ENCODE measurements around the gene MCRS1. TPM values are rescaled to one million over a fixed set of nuclear protein-coding genes. Genes with fewer than 3 reads are reported as not detected.

The MCRS1 gene
- total RNA-seq, 1 donor from 2014 or later, result 61.8 TPM

DNA sequence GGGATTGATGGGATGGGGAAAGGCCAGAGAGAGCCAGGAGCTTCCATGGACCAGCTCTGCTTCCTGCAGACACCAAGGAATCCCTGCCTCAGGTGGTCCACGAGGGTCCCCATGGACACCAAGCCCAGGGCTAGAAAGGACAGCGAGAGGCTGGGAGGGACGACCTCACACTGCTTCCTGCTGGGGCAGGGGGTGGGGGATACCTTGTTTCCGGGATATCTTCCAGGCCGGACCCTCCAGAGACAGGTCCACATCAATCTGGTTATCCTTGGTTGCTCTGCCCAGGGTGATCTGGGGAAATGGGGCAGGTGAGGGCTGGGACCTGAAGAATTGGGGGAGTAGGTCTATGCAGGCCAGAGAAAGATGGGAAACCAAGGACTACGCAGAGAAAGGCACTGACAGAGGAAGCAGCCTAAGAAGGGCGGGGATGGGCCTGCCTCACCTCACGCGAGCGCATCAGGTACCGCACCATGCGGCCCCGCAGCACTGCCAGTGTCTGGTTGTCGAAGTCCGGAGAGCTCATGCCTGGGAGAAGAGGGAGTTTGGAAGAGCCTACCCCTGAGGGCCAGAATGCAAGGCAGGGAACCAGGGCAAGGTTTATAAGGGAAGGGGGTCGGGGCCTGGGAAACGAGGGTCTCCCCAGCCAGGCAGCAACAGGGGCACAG, 8.8 kb downstream of the MCRS1 start:
- no peak overlapping the region for H3K4me3 Mint-ChIP-seq
- TF ChIP-seq, protein P1, sequence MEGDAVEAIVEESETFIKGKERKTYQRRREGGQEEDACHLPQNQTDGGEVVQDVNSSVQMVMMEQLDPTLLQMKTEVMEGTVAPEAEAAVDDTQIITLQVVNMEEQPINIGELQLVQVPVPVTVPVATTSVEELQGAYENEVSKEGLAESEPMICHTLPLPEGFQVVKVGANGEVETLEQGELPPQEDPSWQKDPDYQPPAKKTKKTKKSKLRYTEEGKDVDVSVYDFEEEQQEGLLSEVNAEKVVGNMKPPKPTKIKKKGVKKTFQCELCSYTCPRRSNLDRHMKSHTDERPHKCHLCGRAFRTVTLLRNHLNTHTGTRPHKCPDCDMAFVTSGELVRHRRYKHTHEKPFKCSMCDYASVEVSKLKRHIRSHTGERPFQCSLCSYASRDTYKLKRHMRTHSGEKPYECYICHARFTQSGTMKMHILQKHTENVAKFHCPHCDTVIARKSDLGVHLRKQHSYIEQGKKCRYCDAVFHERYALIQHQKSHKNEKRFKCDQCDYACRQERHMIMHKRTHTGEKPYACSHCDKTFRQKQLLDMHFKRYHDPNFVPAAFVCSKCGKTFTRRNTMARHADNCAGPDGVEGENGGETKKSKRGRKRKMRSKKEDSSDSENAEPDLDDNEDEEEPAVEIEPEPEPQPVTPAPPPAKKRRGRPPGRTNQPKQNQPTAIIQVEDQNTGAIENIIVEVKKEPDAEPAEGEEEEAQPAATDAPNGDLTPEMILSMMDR (conservative IDR thresholded peaks at IDR 0.05), result no peak
- no peaks in the 10 kb centered on the region for H3K27me3 Mint-ChIP-seq
- no peaks in the 10 kb centered on the region for H3K4me1 Mint-ChIP-seq (ENCODE audit: unreplicated experiment)
- DNase-seq (ENCODE audit: extremely low spot score, unreplicated experiment), result no peak
- peaks cover 3% of the 10 kb centered on the region for H3K36me3 Mint-ChIP-seq
- H3K27ac Mint-ChIP-seq, result no peak overlapping the region
- H3K9me3 Mint-ChIP-seq, result no peaks in the 10 kb centered on the region

DNA sequence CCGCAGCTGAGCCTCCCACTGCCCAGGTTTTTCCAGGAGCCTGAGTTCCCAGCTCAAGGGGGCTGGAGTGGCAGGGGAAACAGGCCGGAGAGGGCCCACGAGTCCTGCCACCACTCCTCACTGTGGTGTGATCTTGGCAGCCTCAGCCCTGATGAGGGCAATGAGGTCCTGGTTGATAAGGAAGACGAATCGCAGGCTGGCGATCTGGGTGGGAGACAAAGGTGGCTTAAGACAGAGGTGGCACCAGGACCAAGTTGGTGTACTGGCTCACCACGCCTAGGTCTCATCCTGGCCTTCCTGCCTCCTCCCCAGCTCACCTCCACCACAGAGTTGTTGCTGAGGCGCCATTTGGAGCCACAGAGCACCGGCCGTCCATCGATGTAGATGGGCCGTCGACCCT, 9.4 kb downstream of the MCRS1 start:
- no peak for DNase-seq (ENCODE audit: extremely low spot score, unreplicated experiment)
- TF ChIP-seq, protein P1 (conservative IDR thresholded peaks at IDR 0.05), result no peak
- H3K4me3 Mint-ChIP-seq, result no peak overlapping the region
- H3K27me3 Mint-ChIP-seq, result peaks cover 1% of the 10 kb centered on the region
- peaks cover 3% of the 10 kb centered on the region for H3K4me1 Mint-ChIP-seq (ENCODE audit: unreplicated experiment)
- H3K27ac Mint-ChIP-seq, result no peak overlapping the region
- H3K9me3 Mint-ChIP-seq, result no peaks in the 10 kb centered on the region
- peaks cover 3% of the 10 kb centered on the region for H3K36me3 Mint-ChIP-seq

DNA sequence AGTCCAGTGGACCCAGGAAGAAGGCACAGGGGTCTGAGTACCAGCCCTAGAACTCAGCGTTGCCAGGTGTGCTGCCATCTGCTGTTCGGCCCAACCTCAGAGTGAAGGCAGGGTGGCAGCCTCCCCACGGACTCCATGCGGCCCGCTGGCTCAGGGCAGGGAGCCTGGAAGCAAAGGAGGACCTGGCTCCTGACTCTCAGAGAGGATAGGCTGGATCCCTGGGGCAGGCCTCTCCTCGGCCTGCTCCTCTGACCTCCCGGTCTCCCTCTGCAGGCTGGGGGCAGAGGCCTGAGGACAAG, 10.1 kb downstream of the MCRS1 start:
- Mint-ChIP-seq H3K27ac (no peak overlapping the region), H3K9me3 (no peaks in the 10 kb centered on the region), H3K4me3 (no peak overlapping the region), H3K27me3 (peaks cover 5% of the 10 kb centered on the region), H3K4me1 (ENCODE audit: unreplicated experiment) (peaks cover 6% of the 10 kb centered on the region), H3K36me3 (peaks cover 3% of the 10 kb centered on the region)
- DNase-seq (ENCODE audit: extremely low spot score, unreplicated experiment), result no peak
- TF ChIP-seq, protein P1 (conservative IDR thresholded peaks at IDR 0.05), result no peak

DNA sequence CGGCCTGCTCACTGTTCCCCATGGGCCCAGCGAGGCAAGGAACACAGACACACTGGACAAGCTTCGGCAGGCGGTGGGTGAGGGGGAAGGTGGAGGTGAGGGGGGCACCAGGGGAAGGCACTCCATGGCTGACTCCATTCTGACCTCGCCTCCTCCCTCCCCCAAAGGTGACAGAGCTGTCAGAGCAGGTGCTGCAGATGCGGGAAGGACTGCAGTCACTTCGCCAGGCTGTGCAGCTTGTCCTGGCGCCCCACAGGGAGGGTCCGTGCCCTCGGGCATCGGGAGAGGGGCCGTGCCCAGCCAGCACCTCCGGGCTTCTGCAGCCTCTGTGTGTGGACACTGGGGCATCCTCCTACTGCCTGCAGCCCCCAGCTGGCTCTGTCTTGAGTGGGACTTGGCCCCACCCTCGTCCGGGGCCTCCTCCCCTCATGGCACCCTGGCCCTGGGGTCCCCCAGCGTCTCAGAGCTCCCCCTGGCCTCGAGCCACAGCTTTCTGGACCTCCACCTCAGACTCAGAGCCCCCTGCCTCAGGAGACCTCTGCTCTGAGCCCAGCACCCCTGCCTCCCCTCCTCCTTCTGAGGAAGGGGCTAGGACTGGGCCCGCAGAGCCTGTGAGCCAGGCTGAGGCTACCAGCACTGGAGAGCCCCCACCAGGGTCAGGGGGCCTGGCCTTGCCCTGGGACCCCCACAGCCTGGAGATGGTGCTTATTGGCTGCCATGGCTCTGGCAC, 10.6 kb downstream of the MCRS1 start:
- TF ChIP-seq, protein P1 (conservative IDR thresholded peaks at IDR 0.05), result no peak
- no peak overlapping the region for H3K4me3 Mint-ChIP-seq
- no peak for DNase-seq (ENCODE audit: extremely low spot score, unreplicated experiment)
- peaks cover 6% of the 10 kb centered on the region for H3K4me1 Mint-ChIP-seq (ENCODE audit: unreplicated experiment)
- H3K27me3 Mint-ChIP-seq, result peaks cover 10% of the 10 kb centered on the region
- no peaks in the 10 kb centered on the region for H3K9me3 Mint-ChIP-seq
- H3K27ac Mint-ChIP-seq, result no peak overlapping the region
- peaks cover 3% of the 10 kb centered on the region for H3K36me3 Mint-ChIP-seq

DNA sequence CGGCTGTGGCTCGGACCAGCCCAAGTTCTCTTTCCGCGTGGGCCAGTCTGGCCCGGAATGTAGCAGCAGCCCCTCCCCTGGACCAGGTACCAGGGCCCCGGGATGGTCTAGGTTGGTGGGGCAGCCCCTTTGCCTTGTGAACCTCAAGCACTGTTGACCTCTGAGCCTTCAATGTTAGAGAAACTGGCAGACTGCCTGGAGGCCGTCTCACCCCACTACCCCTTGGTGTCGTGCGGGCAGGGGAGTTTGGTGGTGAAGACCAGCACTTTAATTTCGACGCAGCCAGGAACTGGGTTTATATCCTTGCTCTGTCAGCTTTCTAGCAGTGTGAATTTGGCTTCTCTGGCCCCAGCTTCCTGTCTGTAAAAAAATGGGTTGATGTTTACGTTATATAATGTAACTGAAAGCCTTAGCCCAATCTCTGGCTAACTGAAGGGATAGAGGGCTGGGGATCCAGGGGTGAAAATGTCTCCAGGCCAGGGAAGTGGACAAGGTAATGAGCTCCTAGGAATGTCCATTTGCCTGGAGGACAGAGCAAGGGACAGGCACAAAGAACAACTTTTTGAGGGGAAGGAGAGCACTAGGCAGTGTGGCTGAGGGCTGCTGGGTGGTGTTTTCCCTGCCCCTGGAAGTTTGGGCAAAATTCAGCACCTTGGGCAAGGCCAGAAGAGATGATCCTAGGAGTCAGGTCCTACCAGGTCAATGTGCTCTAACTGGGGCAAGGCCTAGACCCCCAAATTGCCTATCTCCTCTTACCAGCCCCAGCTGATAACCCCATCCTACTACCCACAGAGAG, 11.4 kb downstream of the MCRS1 start:
- H3K27ac Mint-ChIP-seq, result no peak overlapping the region
- no peak overlapping the region for H3K4me3 Mint-ChIP-seq
- no peaks in the 10 kb centered on the region for H3K36me3 Mint-ChIP-seq
- H3K9me3 Mint-ChIP-seq, result no peaks in the 10 kb centered on the region
- TF ChIP-seq, protein P1 (conservative IDR thresholded peaks at IDR 0.05), result no peak
- peaks cover 15% of the 10 kb centered on the region for H3K27me3 Mint-ChIP-seq
- peaks cover 6% of the 10 kb centered on the region for H3K4me1 Mint-ChIP-seq (ENCODE audit: unreplicated experiment)
- DNase-seq (ENCODE audit: extremely low spot score, unreplicated experiment), result no peak
